K562 (cell line): Measurements from ENCODE around the gene MGAT4C. TPM values are rescaled to one million over a fixed set of nuclear protein-coding genes. Genes with fewer than 3 reads are reported as not detected.

Experiments
- ATAC-seq: fragments of 200-7000 bp; cut with Tn5 transposase; 3 replicates; pipeline ENCODE4 v1.9.1; 2020; ENCODE audit warnings: moderate library complexity
- BruUV-seq: library from RNA; stranded (reverse); fragments of 400-500 nt; replicated peaks from 2 replicates; lab custom pipeline; 2021; lab: Mats Ljungman, UMichigan
- CTCF ChIA-PET: fragments of 300-600 bp; formaldehyde crosslinking; extraction: SDS; loops from one replicate; lab custom pipeline; 2021; ENCODE audit warnings: low intra/inter-chr PET ratio; lab: Yijun Ruan, JAX
- POLR2A ChIA-PET: fragments of 300-600, 350-650 bp; sonication (Branson Sonifier 250); formaldehyde crosslinking; extraction: SDS; loops from one replicate; lab custom pipeline; 2021; ENCODE audit warnings: antibody characterized with exemption, inconsistent platforms; lab: Yijun Ruan, JAX
- DNase-seq, 4 experiments: peaks; one replicate each; pipeline versions ENCODE4 v3.0.0 to v3.0.0-alpha.2; 2011 to 2018; ENCODE audit warnings: low spot score in 3 of 4, mixed read lengths in 3 of 4; ENCODE audit errors: extremely low read depth in 1 of 4
- FAIRE-seq: peaks from 2 replicates; lab custom pipeline; 2011; peaks lifted over from hg19 to GRCh38; lab: Jason Lieb, UNC
- H2AFZ ChIP-seq: 2 replicates; pipeline ENCODE4 v1.6.0; 2011; ENCODE audit warnings: low read depth, low read length, control low read depth, inconsistent platforms
- H3K27ac ChIP-seq: fragments of 200-600 bp; 3 replicates; pipeline ENCODE4 v1.8.0; 2011; ENCODE audit warnings: low read depth, mild to moderate bottlenecking, control low read depth, inconsistent platforms, low read length, moderate library complexity, mixed read lengths; ENCODE audit errors: extremely low read depth
- H3K27me3 ChIP-seq, 2 experiments: fragments of 300-600 bp in 1 of 2; 2 replicates in 1 of 2; 3 replicates in 1 of 2; pipeline versions ENCODE4 v1.6.0 to v1.8.0; 2011; ENCODE audit warnings: inconsistent platforms in 2 of 2, low read length in 2 of 2, mild to moderate bottlenecking in 1 of 2, mixed read lengths in 1 of 2, moderate library complexity in 1 of 2; ENCODE audit not compliant: control insufficient read depth in 2 of 2, insufficient read depth in 2 of 2
- H3K36me3 ChIP-seq: fragments of 300-600 bp; 3 replicates; pipeline ENCODE4 v1.8.0; 2011; ENCODE audit warnings: mild to moderate bottlenecking, low read length, inconsistent platforms; ENCODE audit not compliant: control insufficient read depth, insufficient read depth
- H3K4me1 ChIP-seq, 2 experiments: fragments of 200-600 bp in 1 of 2; replicated peaks in 1 of 2; 2 replicates in 1 of 2; 3 replicates in 1 of 2; pipeline versions ENCODE4 v1.5.1 to v1.8.0; 2011; ENCODE audit warnings: inconsistent platforms in 2 of 2, low read length in 2 of 2, mild to moderate bottlenecking in 1 of 2, mixed read lengths in 1 of 2, moderate library complexity in 1 of 2; ENCODE audit not compliant: control insufficient read depth in 2 of 2, insufficient read depth in 2 of 2
- H3K4me2 ChIP-seq: 2 replicates; pipeline ENCODE4 v1.6.1; 2011; ENCODE audit warnings: low read length, control low read depth, inconsistent platforms, mixed read lengths; ENCODE audit not compliant: insufficient read depth
- H3K4me3 ChIP-seq: fragments of 200-600 bp; sonication (generic), shearing (Covaris generic); 2 replicates; pipeline ENCODE4 v1.5.1; 2016; ENCODE audit warnings: control low read depth, inconsistent platforms
- H3K79me2 ChIP-seq: fragments of 200-600 bp; 3 replicates; pipeline ENCODE4 v1.8.0; 2011; ENCODE audit warnings: low read length, inconsistent platforms; ENCODE audit not compliant: control insufficient read depth, insufficient read depth
- H3K9ac ChIP-seq, 2 experiments: 2 replicates each; pipeline versions ENCODE4 v1.6.0 to v1.6.1; 2011; ENCODE audit warnings: low read depth in 2 of 2, low read length in 2 of 2, control low read depth in 1 of 2, inconsistent platforms in 1 of 2, mild to moderate bottlenecking in 1 of 2, mixed read lengths in 1 of 2; ENCODE audit not compliant: insufficient read depth in 1 of 2
- H3K9me1 ChIP-seq: one replicate; pipeline ENCODE4 v1.6.0; 2011; ENCODE audit warnings: inconsistent platforms, mild to moderate bottlenecking, low read length, moderate library complexity; ENCODE audit not compliant: control insufficient read depth, insufficient read depth
- H3K9me3 ChIP-seq: replicated peaks from 2 replicates; pipeline ENCODE4 v1.5.1; 2011; ENCODE audit warnings: low read depth, low read length, inconsistent platforms; ENCODE audit not compliant: control insufficient read depth, insufficient read depth
- H4K20me1 ChIP-seq: replicated peaks from 2 replicates; pipeline ENCODE4 v1.6.1; 2011; ENCODE audit warnings: low read length, inconsistent platforms, mixed read lengths; ENCODE audit not compliant: control insufficient read depth, insufficient read depth
- ATF2 ChIP-seq: sonication (generic); formaldehyde crosslinking; IDR thresholded peaks from 2 replicates; pipeline ENCODE4 v1.8.1; 2022; ENCODE audit warnings: missing genetic modification reagents
- HDAC6 ChIP-seq: IDR thresholded peaks from 2 replicates; pipeline ENCODE4 v1.6.1; 2012; ENCODE audit warnings: low read depth, mild to moderate bottlenecking, control low read depth, inconsistent platforms, low read length, moderate library complexity
- HSF4 ChIP-seq: fragments of 250-450 bp; sonication (Bioruptor Pico); IDR thresholded peaks from 2 replicates; pipeline ENCODE4 v2.1.2; 2022; ENCODE audit warnings: mild to moderate bottlenecking, moderate library complexity, borderline replicate concordance
- KAT8 ChIP-seq: fragments of 450-650 bp; IDR thresholded peaks from 2 replicates; pipeline ENCODE4 v1.6.1; 2016; ENCODE audit warnings: low read depth, mild to moderate bottlenecking
- MYC ChIP-seq, 2 experiments: fragments of 250-450 bp in 1 of 2; sonication (Bioruptor Pico) in 1 of 2; IDR thresholded peaks; 2 replicates each; pipeline versions ENCODE4 v1.5.1 to v1.6.1; 2012 to 2021; ENCODE audit warnings: low read depth in 2 of 2, borderline replicate concordance in 1 of 2, improper control_type of control experiment in 1 of 2, low read length in 1 of 2, mild to moderate bottlenecking in 1 of 2, moderate library complexity in 1 of 2
- NR1H2 ChIP-seq: sonication (generic); formaldehyde crosslinking; IDR thresholded peaks from 2 replicates; pipeline ENCODE4 v1.4.0; 2020; ENCODE audit warnings: mild to moderate bottlenecking, missing genetic modification reagents
- NR2C2 ChIP-seq, 2 experiments: fragments of 200-800 bp in 1 of 2; sonication (Bioruptor generic) in 1 of 2; sonication (generic) in 1 of 2; formaldehyde crosslinking in 1 of 2; IDR thresholded peaks; 2 replicates each; pipeline versions ENCODE4 v1.6.1 to v1.8.0; 2016 to 2022; ENCODE audit warnings: mild to moderate bottlenecking in 1 of 2, missing compliant biosample characterization in 1 of 2, missing genetic modification characterization in 1 of 2, missing genetic modification reagents in 1 of 2
- POLR2H ChIP-seq: IDR thresholded peaks from 2 replicates; pipeline ENCODE4 v1.6.1; 2016; ENCODE audit warnings: missing genetic modification characterization, low read depth, mild to moderate bottlenecking, control low read depth, missing compliant biosample characterization, moderate library complexity
- RBM15 ChIP-seq: fragments of 200-400 bp; formaldehyde crosslinking; IDR thresholded peaks from 2 replicates; pipeline ENCODE4 v1.6.1; 2018; ENCODE audit warnings: mild to moderate bottlenecking, low read length, moderate library complexity; ENCODE audit not compliant: insufficient read depth
- SREBF1 ChIP-seq: fragments of 150-350 bp; IDR thresholded peaks from 2 replicates; pipeline ENCODE4 v1.6.1; 2014; ENCODE audit warnings: antibody characterized with exemption, low read depth, low read length, borderline replicate concordance
- TARDBP ChIP-seq: fragments of 450-650 bp; IDR thresholded peaks from 2 replicates; pipeline ENCODE4 v1.6.1; 2016
- TCF7L2 ChIP-seq: fragments of 150-350 bp; IDR thresholded peaks from 2 replicates; pipeline ENCODE4 v1.6.1; 2016; ENCODE audit warnings: low read depth, mild to moderate bottlenecking, low read length, moderate library complexity
- THAP7 ChIP-seq: fragments of 250-450 bp; sonication (Bioruptor Pico); IDR thresholded peaks from 2 replicates; pipeline ENCODE4 v1.5.0; 2021
- ZNF41 ChIP-seq: fragments of 250-450 bp; sonication (Bioruptor Pico); conservative IDR thresholded peaks from 2 replicates; pipeline ENCODE4 v1.4.0; 2020; ENCODE audit warnings: mild to moderate bottlenecking
- WGBS: fragments of 100-300 bp; shearing (Covaris generic); methylation state at CpG from one replicate; pipeline ENCODE4 v1.1.6; 2016; ENCODE audit warnings: low coverage, mixed read lengths; ENCODE audit not compliant: insufficient coverage; ENCODE audit errors: missing lambda C conversion rate; 5-methylcytosine and 5-hydroxymethylcytosine counted together
- in situ Hi-C: fragments of 300-500 bp; cut with MboI; formaldehyde crosslinking; loops from 4 replicates; pipeline ENCODE4 v1.15.0; 2018; ENCODE audit warnings: inconsistent platforms, mixed read lengths
- intact Hi-C: fragments of 100-400 bp; cut with micrococcal nuclease; formaldehyde crosslinking; loops from 2 replicates; pipeline ENCODE4 v1.14.2; 2022
- polyA plus RNA-seq, 8 experiments: library from polyadenylated mRNA; depleted of rRNA in 4 of 8; stranded (reverse) in 5 of 8; unstranded in 3 of 8; fragments of >200 nt; fragmentation: Nextera tagmentation in 2 of 8; fragmentation: Illumina TruSeq in 1 of 8; extraction: Ambion mirVana in 2 of 8; extraction: Trizol in 1 of 8; gene quantifications; 2 replicates each; pipeline versions ENCODE4 v1.2.1 to v1.2.3, GENCODE V29; 2011 to 2014; ENCODE audit warnings: inconsistent platforms in 1 of 8, missing spikeins in 1 of 8
- total RNA-seq, 7 experiments: library from RNA; depleted of rRNA in 6 of 7; stranded (reverse); fragments of >200 nt in 6 of 7; fragmentation: Illumina TruSeq in 2 of 7; extraction: Trizol in 2 of 7; gene quantifications; 2 replicates each; pipeline versions ENCODE4 v1.2.1 to v1.2.3, GENCODE V29; 2011 to 2021; ENCODE audit warnings: low replicate concordance in 1 of 7
- TF ChIP-seq, protein P1 (sequence below): fragments of 450-650 bp; conservative IDR thresholded peaks from 2 replicates; pipeline ENCODE4 v1.6.1; 2016; ENCODE audit warnings: missing genetic modification characterization, low read depth, mild to moderate bottlenecking, missing compliant biosample characterization, moderate library complexity
- TF ChIP-seq, protein P2 (sequence below): fragments of 150-350 bp; IDR thresholded peaks from 2 replicates; pipeline ENCODE4 v1.6.1; 2014; ENCODE audit warnings: low read depth, mild to moderate bottlenecking, low read length, borderline replicate concordance

MGAT4C gene
- total and polyA plus RNA-seq, 9 of the 15 experiments (the other 6 are each of a cell fraction or from before 2014, with no cell fraction given), result not detected

- no peaks in the 10 kb centered on the region for H3K9me1 ChIP-seq
- H4K20me1 ChIP-seq, result no peaks in the 10 kb centered on the region
- ATAC-seq (no peak), FAIRE-seq (no peak), DNase-seq (no peak)
- 0% methylated on average over 1 of the region's 1 CpG for WGBS
- H3K4me2 ChIP-seq, result no peak overlapping the region
- CTCF ChIA-PET, result no interaction called here
- POLR2A ChIA-PET, result no interaction called here
- H3K4me3 ChIP-seq, result no peak overlapping the region
- H3K9me3 ChIP-seq, result peaks cover 2% of the 10 kb centered on the region; the same call in 1 of the 2 replicates
- H3K4me1 ChIP-seq, result no peaks in the 10 kb centered on the region
- no peak overlapping the region for H2AFZ ChIP-seq
- no peak overlapping the region for H3K9ac ChIP-seq
- in situ Hi-C loops, result no loop called here
- H3K27ac ChIP-seq, result no peak overlapping the region
- no TSS peak for BruUV-seq
- H3K36me3 ChIP-seq, result no peaks in the 10 kb centered on the region
- no peaks in the 10 kb centered on the region for H3K27me3 ChIP-seq
- intact Hi-C loops, result no loop called here
- no peaks in the 10 kb centered on the region for H3K79me2 ChIP-seq
- no peak for TF ChIP-seq HSF4 (CRISPR knock-in tag)
- TF ChIP-seq ZNF41 (CRISPR knock-in tag), result no peak
- TF ChIP-seq, protein P1, sequence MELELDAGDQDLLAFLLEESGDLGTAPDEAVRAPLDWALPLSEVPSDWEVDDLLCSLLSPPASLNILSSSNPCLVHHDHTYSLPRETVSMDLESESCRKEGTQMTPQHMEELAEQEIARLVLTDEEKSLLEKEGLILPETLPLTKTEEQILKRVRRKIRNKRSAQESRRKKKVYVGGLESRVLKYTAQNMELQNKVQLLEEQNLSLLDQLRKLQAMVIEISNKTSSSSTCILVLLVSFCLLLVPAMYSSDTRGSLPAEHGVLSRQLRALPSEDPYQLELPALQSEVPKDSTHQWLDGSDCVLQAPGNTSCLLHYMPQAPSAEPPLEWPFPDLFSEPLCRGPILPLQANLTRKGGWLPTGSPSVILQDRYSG (tag), result no peak
- TF ChIP-seq POLR2H (tag), result no peak
- no peak for TF ChIP-seq THAP7
- TF ChIP-seq MYC (IDR thresholded peaks at IDR 0.05; ENCODE audit: low read depth, low read length), result no peak
- no peak for TF ChIP-seq MYC (CRISPR knock-in tag; IDR thresholded peaks at IDR 0.05; ENCODE audit: borderline replicate concordance, low read depth)
- no peak for TF ChIP-seq SREBF1
- no peak for TF ChIP-seq TARDBP
- no peak for TF ChIP-seq RBM15
- TF ChIP-seq KAT8, result no peak
- TF ChIP-seq NR2C2 (CRISPR knock-in tag; IDR thresholded peaks at IDR 0.05), result no peak
- no peak for TF ChIP-seq NR2C2 (tag; IDR thresholded peaks at IDR 0.05)
- no peak for TF ChIP-seq HDAC6
- no peak for TF ChIP-seq TCF7L2
- no peak for TF ChIP-seq NR1H2
- TF ChIP-seq, protein P2, sequence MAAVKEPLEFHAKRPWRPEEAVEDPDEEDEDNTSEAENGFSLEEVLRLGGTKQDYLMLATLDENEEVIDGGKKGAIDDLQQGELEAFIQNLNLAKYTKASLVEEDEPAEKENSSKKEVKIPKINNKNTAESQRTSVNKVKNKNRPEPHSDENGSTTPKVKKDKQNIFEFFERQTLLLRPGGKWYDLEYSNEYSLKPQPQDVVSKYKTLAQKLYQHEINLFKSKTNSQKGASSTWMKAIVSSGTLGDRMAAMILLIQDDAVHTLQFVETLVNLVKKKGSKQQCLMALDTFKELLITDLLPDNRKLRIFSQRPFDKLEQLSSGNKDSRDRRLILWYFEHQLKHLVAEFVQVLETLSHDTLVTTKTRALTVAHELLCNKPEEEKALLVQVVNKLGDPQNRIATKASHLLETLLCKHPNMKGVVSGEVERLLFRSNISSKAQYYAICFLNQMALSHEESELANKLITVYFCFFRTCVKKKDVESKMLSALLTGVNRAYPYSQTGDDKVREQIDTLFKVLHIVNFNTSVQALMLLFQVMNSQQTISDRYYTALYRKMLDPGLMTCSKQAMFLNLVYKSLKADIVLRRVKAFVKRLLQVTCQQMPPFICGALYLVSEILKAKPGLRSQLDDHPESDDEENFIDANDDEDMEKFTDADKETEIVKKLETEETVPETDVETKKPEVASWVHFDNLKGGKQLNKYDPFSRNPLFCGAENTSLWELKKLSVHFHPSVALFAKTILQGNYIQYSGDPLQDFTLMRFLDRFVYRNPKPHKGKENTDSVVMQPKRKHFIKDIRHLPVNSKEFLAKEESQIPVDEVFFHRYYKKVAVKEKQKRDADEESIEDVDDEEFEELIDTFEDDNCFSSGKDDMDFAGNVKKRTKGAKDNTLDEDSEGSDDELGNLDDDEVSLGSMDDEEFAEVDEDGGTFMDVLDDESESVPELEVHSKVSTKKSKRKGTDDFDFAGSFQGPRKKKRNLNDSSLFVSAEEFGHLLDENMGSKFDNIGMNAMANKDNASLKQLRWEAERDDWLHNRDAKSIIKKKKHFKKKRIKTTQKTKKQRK, result no peak
- no peak for TF ChIP-seq ATF2 (CRISPR knock-in tag)
These were observed 68.0 kb downstream of the MGAT4C start for GRCh38 chr12:86188226-86188625.
